ENCODE data around the gene UBL3. TPM values are rescaled to one million over a fixed set of nuclear protein-coding genes. Genes with fewer than 3 reads are reported as not detected.

The UBL3 gene
- total RNA-seq, 1 donor from 2014 or later: 22.3 TPM

DNA sequence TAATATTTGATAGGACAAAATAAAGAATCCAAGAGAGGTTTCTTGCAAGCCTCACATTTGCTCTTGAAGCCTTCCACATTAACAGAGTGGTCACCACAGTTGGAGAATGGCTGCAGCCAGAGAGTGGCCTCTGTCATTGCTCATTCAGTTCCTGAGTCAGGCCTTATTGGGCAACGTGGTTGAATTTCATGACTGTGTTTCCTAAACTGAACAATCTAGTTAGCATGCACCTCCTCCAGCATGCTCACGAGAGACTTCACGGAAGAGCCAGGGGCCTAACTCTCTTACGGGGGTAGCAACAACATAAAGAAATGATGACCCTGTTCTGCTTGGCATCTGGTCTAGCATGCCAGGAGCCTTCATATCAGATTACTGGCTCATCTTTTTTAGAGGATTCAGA is 9.6 kb upstream of the UBL3 start:
- intact Hi-C loops (cut with DNase I): no loop called here
- no peak for ATAC-seq
- no peak for DNase-seq (ENCODE audit: missing footprints)

DNA sequence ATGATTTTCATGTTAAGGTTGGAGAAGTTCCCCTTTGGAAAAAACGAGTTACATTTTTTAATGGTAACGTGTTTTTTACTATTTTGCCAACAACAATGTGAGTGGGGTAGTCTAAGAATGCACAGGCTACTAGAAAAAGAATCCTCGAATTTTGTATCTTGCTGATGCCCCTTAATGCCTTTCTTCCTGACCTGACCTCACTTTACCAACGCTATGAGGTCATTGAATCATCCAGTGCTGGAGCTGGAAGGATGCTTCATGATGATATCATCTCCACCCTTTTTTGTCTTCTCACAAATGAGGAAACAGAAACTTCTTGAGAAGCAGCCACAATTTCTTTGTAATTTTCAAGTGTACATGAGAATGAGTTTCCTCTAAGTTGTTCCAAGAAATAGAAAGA is 8.2 kb upstream of the UBL3 start:
- ATAC-seq: no peak
- DNase-seq (ENCODE audit: missing footprints): no peak
- intact Hi-C loops (cut with DNase I): no loop called here

DNA sequence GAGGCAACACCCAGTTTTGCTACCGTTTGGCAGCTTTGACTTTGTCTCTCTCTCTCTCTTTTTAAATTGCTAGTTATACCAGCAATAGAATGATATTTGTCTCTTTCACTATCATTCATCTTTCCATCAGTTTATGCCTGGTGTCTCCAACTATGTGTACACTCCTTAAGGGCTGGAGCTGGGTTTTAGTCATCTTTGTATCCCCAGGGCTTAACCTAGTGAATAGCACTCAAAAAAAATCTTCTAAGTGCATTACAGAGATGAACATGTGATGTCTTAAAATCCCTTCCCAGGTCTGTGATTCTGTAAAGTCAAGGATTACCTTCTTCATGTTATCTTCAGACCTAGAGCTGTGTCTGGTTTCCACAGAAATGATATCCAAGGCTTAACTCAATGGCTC is 7.8 kb upstream of the UBL3 start:
- no peak for ATAC-seq
- intact Hi-C loops (cut with DNase I): no loop called here
- no peak for DNase-seq (ENCODE audit: missing footprints)

DNA sequence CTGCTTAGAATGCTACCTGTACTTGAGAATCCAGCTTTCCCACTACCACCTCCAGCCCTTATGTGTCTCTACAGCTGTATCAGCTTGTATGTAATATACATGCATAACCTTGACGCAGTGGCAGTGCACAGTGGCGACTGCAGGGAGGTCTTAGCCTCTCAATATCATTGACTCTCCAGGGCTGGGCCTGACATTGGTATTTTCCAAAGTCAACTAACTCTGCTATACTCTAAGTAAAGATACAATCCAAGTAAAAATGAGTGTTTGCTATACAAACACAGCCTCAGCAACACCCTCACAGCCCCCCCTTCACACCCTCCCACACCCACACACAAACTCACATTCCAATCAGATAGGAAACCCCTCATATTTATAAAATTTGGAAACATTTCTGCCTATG is 6.7 kb upstream of the UBL3 start:
- ATAC-seq (no peak), DNase-seq (ENCODE audit: missing footprints) (no peak)
- intact Hi-C loops (cut with DNase I): no loop called here

DNA sequence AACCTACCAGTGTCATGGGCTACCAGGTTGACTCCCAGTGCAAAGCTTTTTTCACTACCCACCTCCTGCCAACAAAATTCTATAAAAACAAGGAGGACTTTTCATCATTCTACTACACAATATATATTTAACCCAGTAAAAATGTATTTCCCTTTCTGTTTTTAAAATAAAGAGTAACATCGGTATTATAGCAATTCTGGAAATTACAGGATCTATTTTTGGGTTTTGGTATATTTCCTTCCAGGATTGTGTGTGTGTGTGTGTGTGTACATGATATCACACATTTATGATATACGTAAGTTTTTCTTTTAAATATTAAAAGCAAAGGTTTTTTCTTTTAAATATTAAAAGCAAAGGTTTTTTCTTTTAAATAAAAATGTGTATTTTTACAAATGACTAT is 6.0 kb upstream of the UBL3 start:
- DNase-seq (ENCODE audit: missing footprints) (no peak), ATAC-seq (no peak)
- intact Hi-C loops (cut with DNase I): no loop called here

DNA sequence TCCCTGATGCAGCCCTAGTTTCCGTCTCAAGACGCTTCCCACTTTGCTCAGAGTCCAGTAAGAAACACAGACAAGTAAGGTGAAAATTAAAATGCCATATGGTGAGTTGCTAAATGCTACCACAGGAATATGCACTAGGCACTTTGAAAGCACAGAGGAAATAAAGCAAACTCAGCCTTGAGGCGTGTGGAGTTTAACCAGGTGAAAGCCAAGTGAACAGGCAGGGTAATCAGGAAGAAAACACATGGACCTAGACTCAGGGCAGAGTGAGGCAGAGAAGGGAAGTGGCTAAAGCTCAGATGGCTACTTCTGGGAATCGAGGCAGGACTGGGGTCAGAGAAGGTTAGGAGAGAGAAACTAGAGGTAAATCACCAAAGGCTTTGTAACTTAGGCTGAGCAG is 5.4 kb upstream of the UBL3 start:
- no peak for ATAC-seq
- intact Hi-C loops (cut with DNase I): no loop called here
- DNase-seq (ENCODE audit: missing footprints): no peak

DNA sequence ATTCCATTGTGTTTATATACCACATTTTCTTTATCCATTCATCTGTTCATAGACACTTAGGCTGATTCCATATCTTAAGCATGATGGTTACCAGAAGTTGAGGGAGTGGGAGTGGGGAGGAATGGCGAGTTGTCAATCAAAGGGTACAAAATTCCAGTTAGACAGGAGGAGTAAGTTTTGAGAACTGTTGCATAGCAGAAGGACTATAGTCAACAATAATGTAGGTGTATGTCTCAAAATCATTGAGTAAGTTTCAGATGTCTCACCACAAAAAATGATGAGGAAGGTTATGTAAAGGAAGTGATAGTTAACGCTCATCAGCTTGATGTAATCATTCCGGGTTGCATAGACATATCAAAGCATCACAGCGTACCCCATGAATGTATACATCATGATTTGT is 4.6 kb upstream of the UBL3 start:
- DNase-seq (ENCODE audit: missing footprints): no peak
- ATAC-seq: no peak
- intact Hi-C loops (cut with DNase I): no loop called here

DNA sequence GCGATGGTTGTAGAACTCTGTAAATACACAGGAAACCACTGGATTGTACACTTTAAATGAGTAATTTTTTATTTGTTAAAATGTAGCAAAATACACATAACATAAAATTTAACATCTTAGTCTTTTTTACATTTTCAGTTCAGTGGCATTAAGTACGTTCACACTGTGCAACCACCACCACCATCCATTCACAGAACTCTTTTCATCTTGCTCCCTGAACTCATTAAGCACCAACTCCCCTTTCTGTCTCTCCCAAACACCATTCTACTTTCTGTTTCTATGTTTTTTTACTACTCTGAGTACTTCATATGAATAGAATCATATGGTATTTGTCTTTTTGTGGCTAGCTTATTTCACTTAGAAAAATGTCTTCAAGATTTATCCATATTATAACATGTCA is 2.7 kb upstream of the UBL3 start:
- no peak for ATAC-seq
- intact Hi-C loops (cut with DNase I): no loop called here
- DNase-seq (ENCODE audit: missing footprints): no peak

DNA sequence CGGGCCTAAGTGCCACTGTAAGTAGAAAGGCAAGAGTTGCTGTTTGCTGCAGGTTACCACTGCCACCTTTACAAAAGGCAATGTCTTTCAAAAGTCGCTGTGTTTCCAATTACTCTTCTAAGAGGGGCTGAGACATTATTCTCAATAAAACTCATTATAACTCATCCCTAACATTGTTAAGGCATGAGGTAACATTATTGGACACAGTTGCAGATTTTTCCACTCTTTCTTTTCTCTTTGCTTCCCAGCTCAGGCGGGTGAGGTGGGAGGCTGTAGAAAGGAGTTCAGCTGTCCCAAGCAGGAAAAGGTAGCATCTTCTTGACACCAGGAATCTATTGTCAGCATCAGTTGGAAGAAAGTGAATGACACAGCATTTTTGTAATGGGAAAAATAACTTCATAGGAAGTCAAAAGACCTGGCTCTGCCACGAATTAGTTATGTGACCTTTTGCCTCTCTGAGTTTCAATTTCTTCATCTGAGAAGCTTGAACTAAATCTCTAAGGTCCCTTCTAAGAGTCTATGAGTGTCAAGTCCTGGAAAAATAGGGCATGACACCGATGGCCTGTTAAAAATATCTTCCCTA is 2.1 kb upstream of the UBL3 start:
- intact Hi-C loops (cut with DNase I): no loop called here
- DNase-seq (ENCODE audit: missing footprints) (no peak), ATAC-seq (no peak)

DNA sequence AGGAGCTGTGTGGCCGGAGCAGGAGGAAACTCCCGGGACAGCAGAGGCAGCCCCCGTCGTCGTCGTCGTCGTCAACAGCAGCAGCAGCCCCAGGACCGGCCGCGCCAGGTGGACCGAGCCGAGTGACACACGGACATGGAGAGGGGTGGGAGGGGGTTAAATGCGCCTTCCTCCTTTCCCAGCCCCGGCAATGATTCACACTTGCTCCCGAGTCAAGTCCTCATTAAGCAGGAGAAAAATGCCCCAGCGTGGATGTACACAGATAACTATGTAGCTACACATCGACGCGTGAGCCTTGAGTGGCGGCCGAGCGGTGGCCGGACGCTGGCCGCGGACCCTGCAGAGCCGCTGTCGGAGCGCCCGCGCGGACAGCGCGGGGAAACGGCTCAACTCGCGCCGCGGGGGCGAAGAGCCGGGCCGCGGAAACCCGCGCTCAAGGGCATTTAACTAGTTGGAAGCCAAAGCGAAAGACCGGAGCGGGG is 645 bp downstream of the UBL3 start:
- intact Hi-C loops (cut with DNase I): loop anchor here (2.0 to 10.0 kb wide), 4 partner anchors 75 to 345 kb away; no protein-coding TSS in a partner anchor
- ATAC-seq (peak; percentile 49), DNase-seq (ENCODE audit: missing footprints) (peak; percentile 86)

DNA sequence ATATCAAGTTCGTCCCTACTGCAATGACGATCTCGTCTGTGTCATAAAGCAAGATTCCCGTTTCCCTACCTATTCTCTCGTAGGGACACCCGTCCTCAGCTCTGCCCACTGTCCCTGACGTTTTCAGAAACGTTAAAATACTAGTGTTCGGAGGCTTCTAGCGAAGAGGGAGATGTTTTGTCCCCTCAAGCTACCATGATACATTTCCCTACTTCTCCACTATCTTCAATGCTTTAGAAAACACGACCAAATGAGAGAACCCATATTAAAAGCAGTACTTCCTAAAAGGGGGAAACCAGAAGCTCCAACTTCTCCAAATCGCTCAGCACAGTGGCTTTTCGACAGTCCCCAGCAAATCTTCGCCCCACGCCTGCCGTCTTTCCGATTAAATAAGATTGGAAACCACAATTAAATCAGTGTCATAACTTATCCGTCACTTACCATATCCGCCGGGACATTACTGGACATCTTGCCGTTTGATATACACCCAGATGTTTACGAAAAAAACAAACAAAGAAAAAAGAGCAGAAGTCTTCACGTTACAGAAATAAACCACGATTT is 1.3 kb downstream of the UBL3 start:
- peak; percentile 71 for DNase-seq (ENCODE audit: missing footprints)
- intact Hi-C loops (cut with DNase I): loop anchor here (5.0 to 10.0 kb wide), 2 partner anchors 77 to 344 kb away; no protein-coding TSS in a partner anchor
- ATAC-seq: no peak

DNA sequence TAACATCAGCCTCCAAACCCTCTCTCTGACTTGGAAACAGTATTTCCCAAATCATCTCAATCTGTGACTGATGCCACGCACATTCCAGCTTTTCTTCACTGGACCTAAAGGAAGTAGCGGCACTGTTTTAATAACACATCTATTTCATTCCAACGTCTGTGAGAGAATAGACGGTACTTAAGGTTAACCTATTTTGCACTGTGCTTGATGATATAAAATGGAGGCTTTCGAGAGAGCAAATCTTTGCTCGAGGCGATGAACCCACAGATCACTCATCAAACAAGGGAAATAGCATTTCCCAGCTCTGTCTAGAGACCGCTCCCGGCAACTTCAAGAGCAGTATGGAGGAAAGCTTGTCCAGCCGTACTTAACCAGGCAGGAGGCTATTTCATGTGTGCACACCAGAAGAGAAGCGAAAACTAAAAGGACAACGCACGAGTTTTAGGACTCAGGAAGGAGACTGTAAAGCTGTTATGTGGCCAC is 2.9 kb downstream of the UBL3 start:
- ATAC-seq: no peak
- intact Hi-C loops (cut with DNase I): loop anchor here (5.0 to 10.0 kb wide), 2 partner anchors 75 to 343 kb away; no protein-coding TSS in a partner anchor
- DNase-seq (ENCODE audit: missing footprints): no peak

DNA sequence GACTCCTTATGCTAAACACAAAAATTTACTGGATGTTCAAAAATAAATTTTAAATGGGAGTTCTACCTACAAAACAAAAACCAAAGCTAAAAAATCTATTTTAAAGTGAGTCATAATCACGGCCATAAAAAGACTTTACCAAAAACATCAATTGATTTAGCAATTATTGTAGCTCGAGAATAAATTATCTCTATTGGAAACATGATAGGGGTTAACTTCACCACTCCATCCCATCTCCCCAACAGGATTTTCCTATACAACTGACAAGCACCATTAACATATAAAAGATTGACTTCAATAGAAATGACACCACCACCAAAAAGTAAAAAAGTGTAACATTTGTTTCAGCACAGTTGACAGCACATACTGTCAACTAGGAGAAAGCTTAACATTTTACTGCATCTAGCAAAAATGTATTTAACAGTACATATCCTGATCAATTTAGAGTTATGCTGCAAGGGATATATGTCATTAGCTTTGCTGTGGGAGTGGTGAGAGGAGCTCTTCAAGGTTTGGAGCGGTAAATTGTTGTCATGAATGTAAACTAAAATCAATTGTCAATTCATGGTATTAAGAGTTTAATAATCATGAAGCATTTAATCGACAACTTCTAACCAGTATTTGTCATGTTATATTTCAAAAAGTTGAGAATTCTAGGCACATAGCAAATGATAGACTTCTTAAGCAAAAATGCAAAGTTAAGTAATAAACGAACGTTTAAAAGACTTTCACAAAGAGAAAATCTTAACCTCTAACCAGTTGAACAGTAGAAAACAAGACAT is 3.8 kb downstream of the UBL3 start:
- no peak for DNase-seq (ENCODE audit: missing footprints)
- no peak for ATAC-seq
- intact Hi-C loops (cut with DNase I): loop anchor here (5.0 to 10.0 kb wide), 2 partner anchors 74 to 342 kb away; no protein-coding TSS in a partner anchor

DNA sequence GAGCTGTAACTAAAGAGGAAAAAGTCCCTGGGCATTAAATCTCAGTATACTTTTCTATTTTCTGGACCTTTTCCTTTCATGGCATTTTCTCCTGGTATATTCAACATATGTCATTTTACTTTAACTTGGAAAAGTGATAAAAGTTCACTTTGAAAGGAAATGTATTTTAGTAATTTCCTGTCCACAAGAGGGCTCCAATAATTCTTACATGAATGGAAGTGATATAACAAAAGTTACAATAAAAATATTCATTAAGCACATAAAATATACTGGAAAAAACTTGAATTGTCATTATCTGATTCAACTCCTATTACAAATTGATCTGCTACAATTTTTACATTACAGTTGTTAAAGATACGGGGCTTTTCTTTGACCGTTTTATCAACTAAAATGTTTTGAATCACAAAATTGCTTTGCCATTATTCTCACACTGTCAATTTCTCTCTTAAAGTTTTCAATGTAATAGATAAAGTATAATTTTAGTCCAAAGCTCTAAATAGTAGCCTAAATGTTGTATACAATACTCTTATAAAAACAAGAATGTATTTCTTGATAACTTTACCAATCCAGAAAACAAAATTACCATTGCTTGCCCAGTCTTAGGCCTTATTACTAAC is 4.9 kb downstream of the UBL3 start:
- ATAC-seq (no peak), DNase-seq (ENCODE audit: missing footprints) (no peak)
- intact Hi-C loops (cut with DNase I): loop anchor here (5.0 to 10.0 kb wide), 2 partner anchors 73 to 341 kb away; no protein-coding TSS in a partner anchor

DNA sequence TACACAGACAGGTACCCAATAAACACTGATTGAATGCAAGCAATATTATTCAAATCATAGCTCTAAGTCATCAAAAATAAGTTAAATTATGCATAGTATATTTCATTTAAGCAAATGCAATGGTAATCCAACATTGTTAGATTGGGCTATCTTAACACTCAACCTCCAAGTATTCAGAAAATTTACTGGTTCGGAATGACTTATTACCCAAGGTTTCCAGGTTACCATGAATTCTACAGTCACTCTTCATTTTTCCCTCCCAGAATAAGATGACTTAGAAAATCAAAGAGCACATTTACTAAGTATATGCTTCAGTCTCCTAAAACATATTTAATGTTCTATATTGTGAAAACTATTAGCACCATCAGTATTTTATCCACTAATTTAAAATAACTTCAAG is 6.0 kb downstream of the UBL3 start:
- intact Hi-C loops (cut with DNase I): loop anchor here (10.0 kb wide), 1 partner anchor 340 kb away; no protein-coding TSS in a partner anchor
- ATAC-seq (no peak), DNase-seq (ENCODE audit: missing footprints) (no peak)

DNA sequence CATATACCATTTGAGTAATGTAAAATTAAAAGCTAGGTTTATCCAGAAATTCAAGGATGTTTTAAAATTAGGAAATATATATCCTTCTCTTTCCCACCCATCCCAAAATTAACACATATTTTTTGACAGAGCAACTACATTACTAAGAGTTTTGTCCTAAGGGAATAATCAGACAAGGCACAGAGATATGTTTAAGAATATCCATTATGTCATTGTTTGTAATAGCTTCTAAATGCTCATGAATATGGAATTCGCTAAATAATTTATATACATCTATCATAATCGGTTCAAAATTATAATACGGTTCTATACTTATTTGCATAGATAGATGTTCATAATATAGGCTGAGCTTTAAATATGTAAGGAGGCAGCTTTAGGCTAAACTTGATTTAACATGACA is 9.8 kb downstream of the UBL3 start:
- ATAC-seq (no peak), DNase-seq (ENCODE audit: missing footprints) (no peak)
- intact Hi-C loops (cut with DNase I): loop anchor here (10.0 kb wide), 1 partner anchor 336 kb away; no protein-coding TSS in a partner anchor

DNA sequence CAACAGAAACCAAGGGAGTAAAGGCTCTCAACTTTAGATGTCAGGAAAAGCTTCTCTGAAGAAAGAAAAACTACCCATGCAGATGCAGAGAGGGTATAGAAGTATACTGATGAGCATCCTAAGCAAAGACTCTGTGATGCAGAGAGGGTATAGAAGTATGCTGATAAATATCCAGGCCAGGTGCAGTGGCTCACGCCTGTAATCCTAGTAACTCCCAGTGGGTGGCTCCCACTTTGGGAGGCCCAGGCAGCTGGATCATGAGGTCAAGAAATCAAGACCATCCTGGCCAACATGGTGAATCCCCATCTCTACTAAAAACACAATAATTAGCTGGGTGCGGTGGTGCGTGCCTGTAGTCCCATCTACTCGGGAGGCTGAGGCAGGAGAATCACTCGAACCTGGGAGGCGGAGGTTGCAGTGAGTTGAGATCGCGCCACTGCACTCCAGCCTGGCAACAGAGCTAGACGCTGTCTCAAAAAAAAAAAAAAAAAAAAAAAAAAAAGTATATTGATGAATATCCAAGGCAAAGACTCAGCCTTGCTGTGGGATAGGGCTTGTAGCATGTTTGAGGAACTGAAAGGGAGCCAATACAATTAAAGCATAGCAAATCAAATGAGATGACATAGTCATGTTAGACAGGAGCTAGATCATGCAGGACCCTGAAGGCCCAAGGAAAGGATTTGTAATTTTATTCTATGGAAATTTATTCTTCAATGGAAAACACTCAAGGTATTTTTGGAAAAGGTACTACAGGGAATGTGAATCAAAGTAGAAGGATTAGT is 14.9 kb downstream of the UBL3 start:
- no peak for DNase-seq (ENCODE audit: missing footprints)
- intact Hi-C loops (cut with DNase I): no loop called here
- ATAC-seq: no peak

DNA sequence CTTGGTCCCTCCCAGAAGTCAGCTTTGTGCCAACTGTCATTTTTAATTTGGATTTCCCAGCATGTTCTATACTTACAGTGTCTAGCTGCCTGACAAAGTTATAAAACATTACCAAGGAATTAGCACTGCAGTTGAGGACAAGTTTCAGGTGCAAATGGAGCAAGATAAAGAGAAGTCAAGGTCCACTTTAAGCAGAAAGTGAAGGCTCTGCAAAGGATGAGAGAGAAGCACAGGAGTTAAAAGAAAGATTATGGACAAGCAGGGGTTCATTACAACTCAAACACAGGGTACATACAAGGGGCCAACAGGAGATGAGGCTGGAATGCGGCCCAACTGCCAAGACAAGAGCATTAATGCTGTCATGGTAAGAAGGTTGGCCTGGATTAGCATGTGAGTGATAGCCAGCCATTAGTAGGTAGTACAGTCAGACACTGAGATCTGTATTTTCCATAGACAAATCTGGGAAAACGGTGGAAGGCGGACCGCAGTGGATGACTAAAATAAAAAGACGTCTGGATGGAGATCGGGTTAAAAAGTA is 17.6 kb downstream of the UBL3 start:
- DNase-seq (ENCODE audit: missing footprints) (no peak), ATAC-seq (no peak)
- intact Hi-C loops (cut with DNase I): no loop called here

All from Right ventricle myocardium inferior (tissue), 1 donor.